ENCODE measurements around the gene MCF2L2. TPM values are rescaled to one million over a fixed set of nuclear protein-coding genes. Genes with fewer than 3 reads are reported as not detected.

Gene MCF2L2
- total RNA-seq, 1 donor from 2014 or later, result 18.1 TPM

DNA sequence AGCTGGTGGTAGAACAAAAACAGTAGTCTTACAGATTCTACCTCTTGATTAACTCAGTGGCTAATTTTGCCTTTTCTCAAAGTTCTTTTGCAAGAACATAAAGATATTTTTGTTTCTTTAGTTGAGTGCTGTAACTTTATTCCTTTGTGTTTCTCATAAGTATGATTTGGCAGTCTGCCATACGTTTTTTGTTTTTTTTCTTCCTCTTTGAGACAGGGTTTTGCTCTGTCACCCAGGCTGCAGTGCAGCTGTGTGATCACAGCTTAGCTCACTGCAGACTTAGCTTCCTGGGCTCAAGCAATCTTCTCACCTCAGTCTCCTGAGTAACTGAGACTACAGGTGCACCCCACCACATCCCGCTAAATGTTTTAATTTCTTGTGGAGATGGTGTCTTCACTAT lies 153.0 kb downstream of the MCF2L2 start:
- Mint-ChIP-seq H3K4me1 (ENCODE audit: low read depth, unreplicated experiment) (peaks cover 6% of the 10 kb centered on the region), H3K4me3 (ENCODE audit: unreplicated experiment) (no peak overlapping the region), H3K9me3 (ENCODE audit: unreplicated experiment) (no peaks in the 10 kb centered on the region), H3K27me3 (ENCODE audit: unreplicated experiment) (no peaks in the 10 kb centered on the region), H3K27ac (ENCODE audit: unreplicated experiment) (no peak overlapping the region), H3K36me3 (ENCODE audit: unreplicated experiment) (no peaks in the 10 kb centered on the region)
- no peak for TF ChIP-seq CTCF (IDR thresholded peaks at IDR 0.05; ENCODE audit: partially characterized antibody, unreplicated experiment)
- DNase-seq, result no peak

DNA sequence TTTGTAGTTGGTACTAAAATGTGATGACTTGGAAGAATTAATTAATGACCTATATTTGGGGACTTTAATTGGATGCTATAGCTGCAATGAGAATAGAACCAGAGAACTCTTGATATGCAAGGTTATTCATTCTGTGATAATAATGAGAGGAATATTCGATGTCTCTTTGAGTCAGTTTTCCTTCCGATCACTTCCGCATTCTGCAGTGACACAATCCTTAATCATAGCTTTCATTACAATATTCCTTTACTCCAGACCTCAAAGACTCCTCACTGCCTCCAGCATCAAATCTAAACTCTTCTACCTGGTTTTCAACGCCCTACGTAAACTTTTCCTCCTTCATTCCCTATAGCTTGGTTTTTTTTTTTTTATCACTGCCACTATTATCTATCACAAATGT lies 153.8 kb downstream of the MCF2L2 start:
- no peaks in the 10 kb centered on the region for H3K9me3 Mint-ChIP-seq (ENCODE audit: unreplicated experiment)
- no peaks in the 10 kb centered on the region for H3K27me3 Mint-ChIP-seq (ENCODE audit: unreplicated experiment)
- DNase-seq, result no peak
- no peak overlapping the region for H3K4me3 Mint-ChIP-seq (ENCODE audit: unreplicated experiment)
- no peak overlapping the region for H3K27ac Mint-ChIP-seq (ENCODE audit: unreplicated experiment)
- H3K4me1 Mint-ChIP-seq (ENCODE audit: low read depth, unreplicated experiment), result peaks cover 4% of the 10 kb centered on the region
- H3K36me3 Mint-ChIP-seq (ENCODE audit: unreplicated experiment), result no peaks in the 10 kb centered on the region
- TF ChIP-seq CTCF (IDR thresholded peaks at IDR 0.05; ENCODE audit: partially characterized antibody, unreplicated experiment), result no peak

- Mint-ChIP-seq H3K4me1 (ENCODE audit: low read depth, unreplicated experiment) (no peaks in the 10 kb centered on the region), H3K36me3 (ENCODE audit: unreplicated experiment) (no peaks in the 10 kb centered on the region), H3K27ac (ENCODE audit: unreplicated experiment) (no peak overlapping the region), H3K4me3 (ENCODE audit: unreplicated experiment) (no peak overlapping the region), H3K9me3 (ENCODE audit: unreplicated experiment) (no peaks in the 10 kb centered on the region), H3K27me3 (ENCODE audit: unreplicated experiment) (no peaks in the 10 kb centered on the region)
- no peak for DNase-seq
- TF ChIP-seq CTCF (IDR thresholded peaks at IDR 0.05; ENCODE audit: partially characterized antibody, unreplicated experiment), result no peak
These were observed 155.6 kb downstream of the MCF2L2 start for GRCh38 chr3:183272791-183273190.

DNA sequence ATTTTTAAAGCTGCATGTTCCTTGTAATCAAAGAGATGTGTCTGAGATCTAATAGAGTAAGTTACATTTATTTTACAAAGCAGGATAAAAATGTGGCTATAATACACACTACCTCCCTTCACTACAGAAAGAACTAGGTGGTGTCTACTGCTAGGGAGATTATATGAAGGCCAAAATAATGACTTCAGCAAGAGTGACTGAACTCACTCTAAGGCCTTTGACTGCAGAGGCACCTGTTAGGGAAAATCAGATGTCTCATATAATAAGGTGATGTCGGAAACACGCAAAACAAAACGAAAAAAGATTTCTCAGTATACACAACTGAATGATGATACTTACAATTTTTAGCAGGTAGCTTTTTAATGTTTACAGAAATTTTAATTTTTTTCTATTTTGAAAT lies 156.3 kb downstream of the MCF2L2 start:
- Mint-ChIP-seq H3K36me3 (ENCODE audit: unreplicated experiment) (no peaks in the 10 kb centered on the region), H3K4me3 (ENCODE audit: unreplicated experiment) (no peak overlapping the region), H3K27me3 (ENCODE audit: unreplicated experiment) (no peaks in the 10 kb centered on the region), H3K4me1 (ENCODE audit: low read depth, unreplicated experiment) (no peaks in the 10 kb centered on the region), H3K9me3 (ENCODE audit: unreplicated experiment) (no peaks in the 10 kb centered on the region), H3K27ac (ENCODE audit: unreplicated experiment) (no peak overlapping the region)
- no peak for TF ChIP-seq CTCF (IDR thresholded peaks at IDR 0.05; ENCODE audit: partially characterized antibody, unreplicated experiment)
- DNase-seq, result no peak

- DNase-seq, result no peak
- Mint-ChIP-seq H3K9me3 (ENCODE audit: unreplicated experiment) (no peaks in the 10 kb centered on the region), H3K27me3 (ENCODE audit: unreplicated experiment) (no peaks in the 10 kb centered on the region), H3K4me1 (ENCODE audit: low read depth, unreplicated experiment) (peaks cover 4% of the 10 kb centered on the region), H3K27ac (ENCODE audit: unreplicated experiment) (no peak overlapping the region), H3K36me3 (ENCODE audit: unreplicated experiment) (no peaks in the 10 kb centered on the region), H3K4me3 (ENCODE audit: unreplicated experiment) (no peak overlapping the region)
- no peak for TF ChIP-seq CTCF (IDR thresholded peaks at IDR 0.05; ENCODE audit: partially characterized antibody, unreplicated experiment)
These were observed 158.1 kb downstream of the MCF2L2 start for GRCh38 chr3:183270344-183270743.
